GM20000 (cell line): Measurements from ENCODE around the gene NSD1.
A peak's percentile ranks its signal among the peaks of the same experiment; 100 is the strongest.

Experiments
- DNase-seq: peaks from one replicate; pipeline ENCODE4 v3.0.0; 2012; ENCODE audit warnings: low spot score
- TF ChIP-seq, protein P1 (sequence below): IDR thresholded peaks from 2 replicates; pipeline ENCODE4 v1.5.1; 2012; ENCODE audit warnings: mild to moderate bottlenecking, control low read depth; ENCODE audit errors: extremely low read depth, missing control alignments

Gene NSD1

DNA sequence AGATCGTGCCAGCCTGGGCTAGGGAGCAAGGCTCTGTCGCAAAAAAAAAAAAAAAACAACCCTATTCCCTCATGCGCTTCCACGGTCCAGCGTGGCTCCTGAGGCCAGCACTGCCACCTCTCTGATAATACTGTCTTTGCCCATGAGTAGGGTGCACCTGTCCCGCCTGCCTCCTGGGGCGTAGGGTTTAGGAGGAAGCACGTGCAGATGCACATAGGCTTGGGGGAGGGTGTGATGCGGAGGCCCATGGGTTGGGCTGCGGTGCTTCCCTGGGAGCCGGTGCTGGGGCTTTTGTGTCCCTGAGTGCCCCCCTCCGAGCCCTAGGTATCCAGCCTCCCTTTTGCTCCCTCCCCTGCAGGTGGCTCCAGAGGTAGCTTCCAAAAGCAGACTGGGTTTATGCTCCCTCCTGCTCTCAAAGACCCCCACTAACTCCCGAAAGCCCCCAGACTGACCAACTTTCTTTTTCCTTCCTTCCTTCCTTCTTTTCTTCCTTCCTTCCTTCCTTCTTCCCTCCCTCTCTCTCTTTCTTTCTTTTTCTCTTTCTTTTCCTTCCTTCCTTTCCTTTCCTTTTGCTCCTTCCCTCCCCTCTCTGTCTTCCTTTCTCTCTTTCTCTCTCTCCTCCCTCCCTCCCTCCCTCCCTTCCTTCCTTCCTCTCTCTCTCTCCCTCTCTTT is 34.0 kb upstream of the NSD1 start:
- TF ChIP-seq, protein P1, sequence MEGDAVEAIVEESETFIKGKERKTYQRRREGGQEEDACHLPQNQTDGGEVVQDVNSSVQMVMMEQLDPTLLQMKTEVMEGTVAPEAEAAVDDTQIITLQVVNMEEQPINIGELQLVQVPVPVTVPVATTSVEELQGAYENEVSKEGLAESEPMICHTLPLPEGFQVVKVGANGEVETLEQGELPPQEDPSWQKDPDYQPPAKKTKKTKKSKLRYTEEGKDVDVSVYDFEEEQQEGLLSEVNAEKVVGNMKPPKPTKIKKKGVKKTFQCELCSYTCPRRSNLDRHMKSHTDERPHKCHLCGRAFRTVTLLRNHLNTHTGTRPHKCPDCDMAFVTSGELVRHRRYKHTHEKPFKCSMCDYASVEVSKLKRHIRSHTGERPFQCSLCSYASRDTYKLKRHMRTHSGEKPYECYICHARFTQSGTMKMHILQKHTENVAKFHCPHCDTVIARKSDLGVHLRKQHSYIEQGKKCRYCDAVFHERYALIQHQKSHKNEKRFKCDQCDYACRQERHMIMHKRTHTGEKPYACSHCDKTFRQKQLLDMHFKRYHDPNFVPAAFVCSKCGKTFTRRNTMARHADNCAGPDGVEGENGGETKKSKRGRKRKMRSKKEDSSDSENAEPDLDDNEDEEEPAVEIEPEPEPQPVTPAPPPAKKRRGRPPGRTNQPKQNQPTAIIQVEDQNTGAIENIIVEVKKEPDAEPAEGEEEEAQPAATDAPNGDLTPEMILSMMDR = no peak
- peak; percentile 20 for DNase-seq

- DNase-seq = no peak
- TF ChIP-seq, protein P1 = no peak
These were observed 32.9 kb upstream of the NSD1 start for GRCh38 chr5:177100714-177101121.

- no peak for DNase-seq
- TF ChIP-seq, protein P1 = no peak
These were observed 29.9 kb upstream of the NSD1 start for GRCh38 chr5:177103523-177104253.

DNA sequence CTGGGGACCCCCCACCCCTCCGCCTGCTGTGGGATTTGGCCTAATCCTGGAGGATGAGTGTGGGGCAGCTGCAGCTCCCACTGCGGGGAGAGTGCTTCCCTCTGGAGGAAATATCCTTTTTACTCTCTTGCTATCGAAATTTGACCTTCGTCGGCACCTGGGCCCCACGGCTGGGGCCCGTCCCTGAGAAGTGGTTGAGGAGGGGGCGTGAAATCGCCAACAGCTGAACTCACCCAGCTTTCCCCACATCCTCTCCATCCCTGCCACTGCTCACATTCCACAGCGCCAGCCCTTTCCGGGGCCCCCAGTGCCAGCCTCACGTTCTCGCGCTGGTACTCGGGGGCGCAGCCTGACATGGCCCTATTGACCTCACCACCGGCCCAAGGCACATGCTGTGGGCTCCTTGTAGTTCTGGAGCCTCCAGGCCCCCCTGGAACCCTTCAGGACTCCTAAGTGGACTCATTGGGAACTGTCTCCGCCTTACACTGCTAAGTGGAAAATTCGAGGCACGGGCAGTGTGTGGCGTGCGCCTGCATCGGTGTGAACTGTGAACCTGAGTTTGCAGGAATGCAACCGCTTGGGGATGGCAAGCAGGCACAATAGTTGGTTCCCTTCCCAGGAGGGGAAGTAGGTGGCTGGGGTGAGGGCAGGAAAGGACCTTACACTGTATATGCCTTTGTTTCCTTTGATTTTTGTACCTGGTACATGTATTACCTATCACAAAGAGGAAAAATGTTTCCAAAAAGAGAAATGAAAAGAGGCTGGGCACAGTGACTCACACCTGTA is 27.7 kb upstream of the NSD1 start:
- no peak for DNase-seq
- TF ChIP-seq, protein P1 = no peak

DNA sequence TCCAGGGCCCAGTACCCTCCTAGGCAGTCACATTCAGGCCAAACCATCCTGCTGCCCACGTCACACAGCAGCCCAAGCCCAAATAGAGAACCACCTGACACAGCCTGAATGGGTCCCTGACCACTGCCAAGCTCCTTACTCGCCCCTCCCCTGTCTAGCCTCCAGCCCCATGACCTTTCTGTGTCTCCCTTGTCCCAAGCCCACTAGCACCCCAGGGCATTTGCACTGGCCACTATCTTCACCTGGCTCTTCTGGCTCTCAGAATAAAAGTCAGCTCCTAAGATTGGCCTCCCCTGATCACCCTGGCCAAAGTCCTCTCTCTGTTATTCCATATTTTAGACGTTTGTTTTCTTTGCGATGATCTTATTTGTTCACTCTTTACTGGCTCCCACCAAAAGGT is 26.4 kb upstream of the NSD1 start:
- DNase-seq = no peak
- TF ChIP-seq, protein P1 = no peak

DNA sequence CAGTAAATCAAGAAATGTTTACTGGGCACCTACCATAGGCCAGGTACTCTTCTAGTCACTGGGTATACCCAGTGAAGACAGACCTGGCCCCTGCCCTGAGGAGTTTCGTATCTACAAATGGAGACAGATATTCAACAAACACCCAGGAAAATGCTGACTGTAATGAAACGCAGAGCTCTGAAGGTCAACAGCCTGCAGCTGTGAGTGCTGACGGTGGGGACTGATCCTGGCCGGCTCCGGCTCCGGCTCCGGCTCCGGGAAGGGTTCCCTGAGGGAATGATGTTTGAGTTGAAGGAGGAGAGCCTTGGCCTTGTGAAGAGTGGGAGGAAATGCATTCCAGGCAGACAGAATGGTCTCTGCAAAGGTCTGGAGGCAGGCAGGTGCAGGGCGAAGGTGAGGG is 23.8 kb upstream of the NSD1 start:
- TF ChIP-seq, protein P1 = no peak
- DNase-seq = no peak
